GM12878 (cell line): ENCODE data around the gene TAF6. TPM values are rescaled to one million over a fixed set of nuclear protein-coding genes. Genes with fewer than 3 reads are reported as not detected.

Experiments
- ATF2 ChIP-seq: IDR thresholded peaks from 2 replicates; pipeline ENCODE4 v1.6.1; 2012; ENCODE audit warnings: low read length, inconsistent platforms
- BCLAF1 ChIP-seq: fragments of 450-650 bp; IDR thresholded peaks from 2 replicates; pipeline ENCODE4 v1.6.1; 2017; ENCODE audit warnings: antibody characterized with exemption, mild to moderate bottlenecking, moderate library complexity
- E4F1 ChIP-seq: fragments of 450-650 bp; IDR thresholded peaks from 2 replicates; pipeline ENCODE4 v1.6.1; 2018; ENCODE audit warnings: borderline replicate concordance, mild to moderate bottlenecking; ENCODE audit not compliant: partially characterized antibody
- FOS ChIP-seq: IDR thresholded peaks from 3 replicates; pipeline ENCODE4 v1.6.1; 2011; ENCODE audit warnings: borderline replicate concordance; ENCODE audit not compliant: insufficient read length; ENCODE audit errors: extremely low read depth
- FOXK2 ChIP-seq: fragments of 450-650 bp; IDR thresholded peaks from 2 replicates; pipeline ENCODE4 v1.6.1; 2017; ENCODE audit warnings: mild to moderate bottlenecking, moderate library complexity
- IRF4 ChIP-seq: IDR thresholded peaks from 2 replicates; pipeline ENCODE4 v1.6.1; 2011; ENCODE audit warnings: low read depth, low read length
- KAT2A ChIP-seq: conservative IDR thresholded peaks from 2 replicates; pipeline ENCODE4 v1.6.1; 2011; ENCODE audit warnings: low read depth, low read length; ENCODE audit not compliant: control insufficient read depth
- MLLT1 ChIP-seq: fragments of 450-650 bp; IDR thresholded peaks from 2 replicates; pipeline ENCODE4 v1.6.1; 2016; ENCODE audit warnings: mild to moderate bottlenecking
- MTA2 ChIP-seq: fragments of 450-650 bp; IDR thresholded peaks from 2 replicates; pipeline ENCODE4 v1.6.1; 2016; ENCODE audit warnings: low read depth, mild to moderate bottlenecking, moderate library complexity
- NFIC ChIP-seq: IDR thresholded peaks from 2 replicates; pipeline ENCODE4 v1.6.1; 2012; ENCODE audit warnings: low read depth, mild to moderate bottlenecking, inconsistent platforms, low read length, moderate library complexity
- RELA ChIP-seq: fragments of 450-650 bp; IDR thresholded peaks from 2 replicates; pipeline ENCODE4 v1.8.0; 2014; ENCODE audit warnings: borderline replicate concordance; ENCODE audit not compliant: partially characterized antibody
- RELB ChIP-seq: fragments of 450-650 bp; IDR thresholded peaks from 2 replicates; pipeline ENCODE4 v1.6.1; 2017; ENCODE audit warnings: low read depth, mild to moderate bottlenecking, moderate library complexity
- RFX5 ChIP-seq: IDR thresholded peaks from 2 replicates; pipeline ENCODE4 v1.6.1; 2011; ENCODE audit warnings: low read depth, low read length, improper control_type of control experiment
- SMAD1 ChIP-seq: fragments of 450-650 bp; IDR thresholded peaks from 2 replicates; pipeline ENCODE4 v1.6.1; 2018; ENCODE audit warnings: mild to moderate bottlenecking, low read depth; ENCODE audit not compliant: partially characterized antibody
- SREBF2 ChIP-seq: IDR thresholded peaks from 2 replicates; pipeline ENCODE4 v1.6.1; 2012; ENCODE audit warnings: mild to moderate bottlenecking, low read length
- SUZ12 ChIP-seq: fragments of 200-600 bp; sonication (generic); IDR thresholded peaks from one replicate; pipeline ENCODE4 v1.6.1; 2018; ENCODE audit warnings: antibody characterized with exemption, mild to moderate bottlenecking; ENCODE audit not compliant: unreplicated experiment
- TCF3 ChIP-seq: IDR thresholded peaks from 2 replicates; pipeline ENCODE4 v1.6.1; 2012; ENCODE audit warnings: low read depth, mild to moderate bottlenecking, low read length, borderline replicate concordance; ENCODE audit not compliant: insufficient read depth
- polyA plus RNA-seq, 11 experiments: library from polyadenylated mRNA; depleted of rRNA in 4 of 11; unstranded in 6 of 11; stranded (reverse) in 5 of 11; fragments of >200 nt; fragmentation: Nextera tagmentation in 4 of 11; fragmentation: Illumina TruSeq in 1 of 11; extraction: Ambion mirVana in 4 of 11; extraction: Trizol in 1 of 11; gene quantifications; 1 replicate in 1 of 11; 2 replicates in 10 of 11; pipeline versions ENCODE4 v1.2.1 to v1.2.3, GENCODE V29; 2011 to 2016; ENCODE audit warnings: inconsistent platforms in 2 of 11, missing spikeins in 2 of 11, low read depth in 1 of 11
- total RNA-seq, 4 experiments: library from RNA; depleted of rRNA in 3 of 4; stranded (reverse); fragments of >200 nt in 3 of 4; fragmentation: Illumina TruSeq in 1 of 4; extraction: Trizol in 1 of 4; gene quantifications; 2 replicates each; pipeline versions ENCODE4 v1.2.1 to v1.2.3, GENCODE V29; 2013 to 2021

TAF6 gene
- total and polyA plus RNA-seq, 10 of the 15 experiments (the other 5 are each of a cell fraction or from before 2014, with no cell fraction given), result 0.27 to 42.6 (median 17.0) TPM

- TF ChIP-seq MLLT1 (0 out of 2 replicates have a peak, but pooled peaks have one; percentile 66), SUZ12 (no peak), IRF4 (no peak), NFIC (no peak), SMAD1 (peak; percentile 67), FOS (peak; percentile 88), RELB (no peak), SREBF2 (no peak; the same call in 1 of the 2 replicates), E4F1 (peak; percentile 72), KAT2A (no peak), FOXK2 (no peak), BCLAF1 (no peak), ATF2 (no peak), RFX5 (peak; percentile 71; the same call in 1 of the 2 replicates), TCF3 (peak; percentile 25; the same call in 1 of the 2 replicates), MTA2 (no peak), RELA (no peak)
These were observed 29.6 kb upstream of the TAF6 start, which contains the start of gene LAMTOR4 (continued) for GRCh38 chr7:100148559-100149328.
